Dedifferentiated amniotic fluid mesenchymal stem cell (primary cell): Measurements from ENCODE around the gene CNPY1.

ENCODE experiments used
- DNase-seq: peaks from one replicate; pipeline ENCODE4 v3.0.0-alpha.2; 2016; ENCODE audit errors: extremely low spot score

Gene CNPY1

DNA sequence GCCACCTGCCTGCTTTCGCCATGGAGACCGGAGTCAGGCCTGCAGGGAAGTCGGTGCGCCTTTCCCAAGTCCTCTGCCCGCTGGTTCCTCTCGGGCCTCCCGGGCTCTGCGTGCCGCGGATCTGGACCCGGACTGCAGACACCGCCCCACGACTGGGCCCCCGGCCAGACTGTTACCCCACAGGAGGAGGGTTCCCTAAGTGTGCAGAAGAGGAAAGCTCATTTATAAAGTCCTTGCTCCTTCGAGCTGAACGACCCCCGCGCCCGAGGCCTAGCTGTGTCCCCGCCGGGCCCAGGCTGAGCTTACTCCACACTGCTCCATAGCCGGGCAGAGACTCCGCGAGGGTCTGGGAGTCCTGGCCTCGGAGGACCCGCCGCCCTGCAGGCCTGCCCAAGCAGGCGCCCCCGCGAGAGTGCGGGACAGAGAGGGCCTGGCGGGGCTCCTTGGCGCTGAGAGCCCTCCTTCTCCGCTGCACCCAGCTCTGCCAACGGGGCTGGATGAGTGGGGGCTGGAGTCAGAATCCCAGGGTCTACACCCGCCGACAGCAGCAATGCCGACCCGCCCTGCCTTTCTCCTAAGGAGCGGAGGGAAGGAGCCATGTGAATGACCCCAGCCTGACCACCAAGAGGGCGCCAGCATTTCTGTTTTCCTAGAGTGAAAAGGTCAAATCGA, 80.1 kb downstream of the CNPY1 start:
- DNase-seq: no peak

DNA sequence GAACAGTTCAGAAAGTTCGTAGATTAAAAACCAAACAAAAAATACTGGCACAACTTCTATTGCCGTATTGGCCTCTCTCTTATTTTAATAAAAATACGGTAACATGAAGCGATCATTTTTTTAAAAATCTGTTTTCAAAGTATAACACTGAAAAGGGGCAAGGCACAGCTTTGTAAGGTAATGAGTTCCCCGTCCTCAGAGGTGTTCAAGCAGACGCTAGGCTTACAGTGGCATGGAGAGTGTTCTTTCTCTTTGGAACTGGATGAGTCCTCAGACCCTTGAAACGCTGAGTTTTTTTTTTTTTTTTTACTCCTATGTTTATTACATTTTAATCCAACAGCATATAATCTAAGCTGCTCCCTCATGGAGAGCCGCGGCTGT, 80.6 kb downstream of the CNPY1 start:
- no peak for DNase-seq

DNA sequence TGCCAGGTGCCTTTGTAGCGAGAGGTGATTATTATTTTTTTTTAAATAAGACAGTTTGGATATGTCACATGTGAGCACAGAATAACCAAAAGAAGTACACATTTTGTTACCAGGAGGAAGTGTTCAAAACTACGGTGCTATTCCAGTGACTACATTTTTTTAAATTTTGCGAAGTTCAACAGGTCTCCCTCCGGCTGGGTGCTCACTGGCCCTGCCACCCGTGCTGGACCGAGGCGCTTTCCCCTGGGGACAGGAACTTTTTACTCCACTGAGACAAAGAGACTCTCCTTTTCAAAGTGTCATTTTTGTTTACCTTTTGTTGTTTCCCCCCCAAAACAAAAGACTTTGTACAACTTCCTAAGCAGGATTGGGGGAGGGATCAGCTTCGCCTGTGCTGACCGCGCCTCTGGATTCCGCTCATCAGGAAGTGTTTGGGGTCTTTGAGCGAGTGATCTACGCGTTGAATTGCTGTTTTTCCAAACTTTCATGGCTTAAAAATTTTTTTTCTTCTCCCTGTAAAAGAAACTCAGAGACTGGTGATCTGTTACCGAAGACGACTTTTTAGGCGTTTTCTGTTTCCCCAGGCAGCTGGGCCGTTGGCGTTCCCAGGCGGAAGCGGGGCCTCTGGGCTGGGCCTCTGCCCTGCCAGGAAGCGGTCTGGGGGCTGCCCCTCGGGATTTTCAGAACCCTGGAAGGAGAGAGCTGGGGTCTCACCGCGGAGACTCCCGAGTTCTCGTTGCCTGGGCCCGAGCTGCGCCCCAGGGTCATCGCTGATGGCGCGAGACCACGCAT, 81.2 kb downstream of the CNPY1 start:
- DNase-seq: no peak

DNA sequence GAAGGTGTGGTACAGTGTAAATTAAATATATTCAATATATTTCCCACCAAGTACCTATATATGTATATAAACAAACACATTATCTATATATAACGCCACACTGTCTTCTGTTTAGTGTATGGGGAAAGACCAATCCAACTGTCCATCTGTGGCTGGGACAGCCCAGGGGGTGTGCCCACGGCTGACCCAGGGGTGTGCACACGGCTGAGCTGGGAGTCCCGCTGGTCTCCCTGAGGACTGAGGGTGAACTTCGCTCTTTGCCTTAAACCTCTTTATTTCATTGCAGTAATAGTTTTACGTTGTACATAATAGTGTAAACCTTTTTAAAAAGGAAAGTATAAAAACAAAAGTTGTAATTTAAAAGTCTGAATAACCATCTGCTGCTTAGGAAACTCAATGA, 82.2 kb downstream of the CNPY1 start:
- DNase-seq: no peak

DNA sequence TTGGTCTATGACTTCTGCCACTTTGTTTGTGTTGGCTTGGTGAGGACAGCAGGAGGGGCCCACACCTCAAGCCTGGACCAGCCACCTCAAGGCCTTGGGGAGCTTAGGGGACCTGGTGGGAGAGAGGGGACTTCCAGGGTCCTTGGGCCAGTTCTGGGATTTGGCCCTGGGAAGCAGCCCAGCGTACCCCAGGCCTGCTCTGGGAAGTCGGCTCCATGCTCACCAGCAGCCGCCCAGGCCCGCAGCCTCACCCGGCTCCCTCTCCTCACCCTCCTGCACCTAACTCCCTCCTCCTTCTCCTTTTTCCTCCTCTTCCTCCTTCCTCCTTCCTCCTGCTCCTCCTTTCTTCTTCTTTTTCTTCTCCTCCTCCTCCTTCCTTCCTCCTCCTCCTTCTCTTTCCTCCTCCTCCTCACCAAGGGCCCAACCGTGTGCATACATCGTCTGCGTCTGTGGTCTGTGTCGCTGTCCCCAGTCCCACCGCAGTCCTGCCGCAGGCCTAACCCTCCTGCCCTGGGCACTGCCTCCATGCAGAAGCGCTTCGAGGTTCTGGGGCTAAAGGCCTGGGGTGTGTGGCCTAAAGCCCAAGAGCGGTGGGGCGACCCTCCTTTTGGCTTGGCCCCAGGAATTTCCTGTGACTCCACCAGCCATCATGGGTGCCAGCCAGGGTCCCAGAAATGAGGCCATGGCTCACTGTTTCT, 83.1 kb downstream of the CNPY1 start:
- DNase-seq: no peak

DNA sequence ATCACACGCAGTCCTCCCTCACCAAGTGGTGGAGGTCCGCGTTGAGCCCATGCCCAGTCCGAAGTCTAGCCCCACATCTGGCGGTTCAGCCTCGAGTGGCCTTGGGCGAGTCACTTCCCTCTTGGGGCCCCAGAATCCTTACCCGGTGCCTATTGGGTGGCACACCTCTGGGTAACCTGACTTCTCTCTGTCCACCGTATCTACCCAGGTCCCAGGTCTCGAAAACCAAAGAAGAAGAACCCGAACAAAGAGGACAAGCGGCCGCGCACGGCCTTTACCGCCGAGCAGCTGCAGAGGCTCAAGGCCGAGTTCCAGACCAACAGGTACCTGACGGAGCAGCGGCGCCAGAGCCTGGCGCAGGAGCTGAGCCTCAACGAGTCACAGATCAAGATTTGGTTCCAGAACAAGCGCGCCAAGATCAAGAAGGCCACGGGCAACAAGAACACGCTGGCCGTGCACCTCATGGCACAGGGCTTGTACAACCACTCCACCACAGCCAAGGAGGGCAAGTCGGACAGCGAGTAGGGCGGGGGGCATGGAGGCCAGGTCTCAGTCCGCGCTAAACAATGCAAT, 84.1 kb downstream of the CNPY1 start:
- no peak for DNase-seq

DNA sequence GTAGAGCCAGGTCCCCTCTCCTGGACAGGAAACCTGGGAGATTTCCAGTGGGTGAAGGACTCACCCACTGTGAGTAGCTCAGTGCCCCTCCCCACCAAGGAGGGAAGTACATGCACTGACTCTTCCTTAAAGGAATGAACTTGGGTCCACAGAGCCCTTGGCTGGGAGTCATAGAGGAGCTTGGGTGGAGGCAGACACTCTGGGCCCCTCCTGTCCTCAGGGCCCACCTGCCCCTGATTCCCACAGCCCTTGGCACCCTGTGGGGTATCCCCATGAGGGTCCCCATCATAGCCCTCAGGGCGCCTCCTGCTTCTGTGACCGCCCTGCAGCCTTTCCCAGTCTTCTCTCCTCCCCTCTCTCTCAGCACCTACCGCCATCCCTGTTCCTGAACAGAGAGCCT, 84.7 kb downstream of the CNPY1 start:
- no peak for DNase-seq

DNA sequence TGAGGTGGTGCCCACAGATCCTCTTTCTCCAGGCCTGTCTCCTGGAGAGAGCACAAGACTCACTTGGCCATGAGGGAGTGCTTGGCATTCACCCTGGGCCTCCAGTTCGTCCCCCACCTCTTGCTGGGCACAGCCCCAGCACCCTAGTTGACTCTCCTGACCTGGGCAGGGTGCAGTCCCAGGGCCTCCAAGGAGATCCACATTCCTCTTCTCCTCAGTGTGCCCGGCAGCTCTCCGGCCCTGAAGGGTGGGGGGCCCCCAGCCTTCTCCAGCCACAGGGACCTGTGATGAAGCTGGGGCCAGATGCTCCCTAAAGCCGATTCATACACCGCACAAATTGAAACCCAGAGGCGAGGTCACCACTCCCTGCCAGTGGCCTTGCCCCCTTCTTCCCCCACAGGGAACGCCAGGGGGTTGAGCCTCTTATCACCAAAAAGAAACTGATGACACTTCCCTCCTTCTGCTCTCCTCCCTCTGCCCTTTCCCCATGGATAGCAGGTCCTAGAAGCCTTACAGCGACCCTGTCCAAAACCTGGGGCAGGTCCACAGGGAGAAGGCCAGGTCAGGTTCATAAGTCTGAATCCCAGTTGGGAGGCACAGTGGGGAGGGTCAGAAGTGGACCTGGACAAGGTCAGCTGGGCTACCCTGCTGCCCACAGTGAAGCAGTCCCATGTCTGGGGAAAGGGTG, 85.3 kb downstream of the CNPY1 start:
- DNase-seq: no peak

DNA sequence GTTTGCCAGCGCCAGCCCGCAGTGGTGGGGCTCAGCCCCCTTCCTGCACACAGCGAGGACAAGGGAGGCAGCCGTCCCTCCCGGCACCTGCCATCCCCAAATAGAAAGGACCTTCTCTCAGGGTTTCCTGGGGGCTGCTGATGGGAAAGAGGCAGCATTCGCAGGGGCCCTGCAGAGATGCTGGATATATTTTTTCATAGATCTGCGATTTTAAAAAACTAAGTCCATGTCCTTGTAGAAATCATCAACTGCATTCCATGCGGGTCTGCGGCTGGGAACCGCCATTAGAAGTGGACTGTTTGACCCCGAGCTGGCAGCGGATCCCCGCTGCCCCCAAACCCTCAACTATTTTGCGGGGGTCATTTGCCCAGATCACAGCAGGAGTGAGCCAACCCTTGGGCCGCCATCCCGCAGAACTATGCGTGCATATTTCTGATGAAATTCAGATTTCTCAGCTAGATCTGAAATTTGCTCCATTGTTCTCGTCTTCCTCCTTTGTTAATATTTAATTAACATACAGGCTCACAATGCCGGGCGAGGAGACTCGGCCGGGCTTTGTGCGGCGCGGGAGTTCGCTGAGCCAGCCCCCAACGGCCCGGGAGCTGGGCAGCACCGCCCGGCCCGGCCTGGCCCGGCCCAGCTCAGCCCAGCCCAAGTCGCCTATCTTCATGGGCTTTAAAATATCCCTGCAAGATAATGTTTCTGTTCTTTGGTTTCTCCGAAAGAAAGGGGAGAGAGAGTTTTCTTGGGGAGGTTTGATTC, 86.5 kb downstream of the CNPY1 start:
- DNase-seq: no peak

DNA sequence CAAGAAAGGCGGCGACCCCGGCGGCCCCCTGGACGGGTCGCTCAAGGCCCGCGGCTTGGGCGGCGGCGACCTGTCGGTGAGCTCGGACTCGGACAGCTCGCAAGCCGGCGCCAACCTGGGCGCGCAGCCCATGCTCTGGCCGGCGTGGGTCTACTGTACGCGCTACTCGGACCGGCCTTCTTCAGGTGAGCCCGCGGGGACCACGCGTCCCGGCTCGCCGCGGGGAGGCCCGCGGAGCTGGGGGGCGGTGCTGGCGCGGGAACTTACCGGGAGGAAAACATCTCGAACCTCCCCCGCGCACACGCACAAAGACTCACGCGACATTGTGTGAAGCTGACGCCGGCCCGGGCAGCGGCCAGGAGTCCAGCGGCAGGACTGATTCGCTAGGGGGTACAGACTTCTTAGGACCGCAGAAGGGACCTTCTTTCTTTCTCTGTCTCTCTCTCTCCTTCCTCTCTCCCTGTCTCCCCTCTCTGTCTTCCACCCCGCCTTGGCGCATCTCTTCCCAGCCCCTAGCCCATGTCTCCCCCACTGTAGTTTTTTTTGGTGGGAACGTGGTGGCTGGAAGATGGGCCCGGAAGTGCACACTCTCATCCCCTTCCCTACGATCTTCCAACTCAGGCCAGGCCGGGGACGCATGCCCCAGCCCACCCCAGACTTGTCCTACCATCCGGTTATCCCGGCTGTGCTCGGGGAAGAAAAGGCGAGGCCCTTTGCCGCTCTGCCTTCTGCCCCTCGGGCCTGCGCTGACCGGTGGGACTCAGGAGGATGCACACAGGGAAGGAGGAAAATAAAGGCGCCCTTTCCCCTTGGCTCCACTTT, 87.3 kb downstream of the CNPY1 start:
- DNase-seq: no peak

DNA sequence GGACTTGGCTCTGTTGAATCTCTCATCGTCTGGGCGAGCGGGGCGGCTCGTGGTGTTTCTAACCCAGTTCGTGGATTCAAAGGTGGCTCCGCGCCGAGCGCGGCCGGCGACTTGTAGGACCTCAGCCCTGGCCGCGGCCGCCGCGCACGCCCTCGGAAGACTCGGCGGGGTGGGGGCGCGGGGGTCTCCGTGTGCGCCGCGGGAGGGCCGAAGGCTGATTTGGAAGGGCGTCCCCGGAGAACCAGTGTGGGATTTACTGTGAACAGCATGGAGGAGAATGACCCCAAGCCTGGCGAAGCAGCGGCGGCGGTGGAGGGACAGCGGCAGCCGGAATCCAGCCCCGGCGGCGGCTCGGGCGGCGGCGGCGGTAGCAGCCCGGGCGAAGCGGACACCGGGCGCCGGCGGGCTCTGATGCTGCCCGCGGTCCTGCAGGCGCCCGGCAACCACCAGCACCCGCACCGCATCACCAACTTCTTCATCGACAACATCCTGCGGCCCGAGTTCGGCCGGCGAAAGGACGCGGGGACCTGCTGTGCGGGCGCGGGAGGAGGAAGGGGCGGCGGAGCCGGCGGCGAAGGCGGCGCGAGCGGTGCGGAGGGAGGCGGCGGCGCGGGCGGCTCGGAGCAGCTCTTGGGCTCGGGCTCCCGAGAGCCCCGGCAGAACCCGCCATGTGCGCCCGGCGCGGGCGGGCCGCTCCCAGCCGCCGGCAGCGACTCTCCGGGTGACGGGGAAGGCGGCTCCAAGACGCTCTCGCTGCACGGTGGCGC, 88.1 kb downstream of the CNPY1 start, which contains the start of gene EN2:
EN2 (plus strand) TSS at position 19 of the 767 bp plus-strand sequence; CDS start at position 268, 249 bp downstream.
- no peak for DNase-seq

DNA sequence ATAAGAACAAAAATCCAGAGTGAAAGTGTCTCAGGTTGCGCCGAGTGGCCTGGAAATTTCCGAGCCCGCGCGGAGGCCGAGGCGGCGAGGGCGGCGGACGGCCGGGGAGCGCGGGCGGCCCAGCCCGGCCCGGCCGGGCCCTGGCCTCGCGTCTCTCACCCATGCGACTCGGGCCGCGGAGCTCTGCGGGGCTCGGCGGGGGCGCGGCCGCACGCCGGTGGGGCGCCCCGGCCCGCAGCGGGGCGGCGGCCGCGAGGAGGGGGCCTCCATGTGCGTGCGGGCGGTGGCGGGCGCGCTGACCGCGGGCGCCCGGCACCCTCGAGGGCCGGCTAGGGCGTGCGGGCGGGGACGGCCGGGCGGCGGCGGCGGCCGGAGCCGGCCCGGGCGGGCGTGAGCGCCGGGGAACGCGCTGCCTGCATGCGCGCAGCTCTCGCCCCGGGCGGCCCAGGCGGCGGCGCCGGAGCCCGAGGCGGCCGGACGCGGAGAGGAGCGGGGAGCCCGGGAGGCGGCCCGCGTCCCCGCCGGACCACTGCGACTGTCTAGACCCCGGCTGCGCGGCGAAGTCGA, 88.7 kb downstream of the CNPY1 start:
- DNase-seq: no peak

DNA sequence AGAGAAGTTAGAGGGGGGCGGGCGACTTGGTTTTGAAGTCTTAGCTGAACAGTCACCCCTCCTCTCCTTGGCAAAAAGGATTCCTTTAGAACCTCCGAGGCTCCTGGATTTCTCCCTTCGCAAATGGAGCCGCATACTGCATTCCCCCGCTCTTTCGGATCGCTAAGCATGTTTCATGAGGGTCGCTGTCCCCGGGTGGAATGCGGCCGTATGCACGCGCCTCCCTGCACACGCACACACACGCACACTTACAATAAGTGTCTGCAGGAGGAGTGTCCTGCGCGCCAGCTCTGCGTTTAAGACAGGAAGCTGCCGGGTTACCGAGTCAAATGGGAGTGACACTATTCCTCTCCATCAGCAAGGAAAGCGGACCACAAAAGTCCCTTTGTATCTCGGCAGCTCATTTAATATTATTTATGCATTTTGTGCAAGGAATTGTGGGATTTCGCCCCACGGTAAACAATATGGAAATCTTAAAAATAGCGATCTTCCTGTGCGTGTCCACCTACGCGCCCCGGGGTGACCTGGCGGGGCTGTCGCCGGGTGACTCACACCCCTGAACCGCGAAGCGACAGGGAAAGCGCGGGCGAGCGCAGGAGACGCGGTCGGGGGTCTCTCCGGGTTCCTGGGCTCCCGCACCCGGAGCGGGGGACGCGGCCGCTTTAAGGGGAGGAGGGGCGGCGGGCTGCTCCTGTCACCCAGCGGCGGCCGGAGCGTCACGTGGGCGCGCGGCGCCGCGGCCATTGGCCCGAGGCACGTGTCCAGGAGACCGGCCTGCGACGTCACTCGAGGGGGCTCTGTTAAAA, 89.4 kb downstream of the CNPY1 start:
- DNase-seq: no peak

DNA sequence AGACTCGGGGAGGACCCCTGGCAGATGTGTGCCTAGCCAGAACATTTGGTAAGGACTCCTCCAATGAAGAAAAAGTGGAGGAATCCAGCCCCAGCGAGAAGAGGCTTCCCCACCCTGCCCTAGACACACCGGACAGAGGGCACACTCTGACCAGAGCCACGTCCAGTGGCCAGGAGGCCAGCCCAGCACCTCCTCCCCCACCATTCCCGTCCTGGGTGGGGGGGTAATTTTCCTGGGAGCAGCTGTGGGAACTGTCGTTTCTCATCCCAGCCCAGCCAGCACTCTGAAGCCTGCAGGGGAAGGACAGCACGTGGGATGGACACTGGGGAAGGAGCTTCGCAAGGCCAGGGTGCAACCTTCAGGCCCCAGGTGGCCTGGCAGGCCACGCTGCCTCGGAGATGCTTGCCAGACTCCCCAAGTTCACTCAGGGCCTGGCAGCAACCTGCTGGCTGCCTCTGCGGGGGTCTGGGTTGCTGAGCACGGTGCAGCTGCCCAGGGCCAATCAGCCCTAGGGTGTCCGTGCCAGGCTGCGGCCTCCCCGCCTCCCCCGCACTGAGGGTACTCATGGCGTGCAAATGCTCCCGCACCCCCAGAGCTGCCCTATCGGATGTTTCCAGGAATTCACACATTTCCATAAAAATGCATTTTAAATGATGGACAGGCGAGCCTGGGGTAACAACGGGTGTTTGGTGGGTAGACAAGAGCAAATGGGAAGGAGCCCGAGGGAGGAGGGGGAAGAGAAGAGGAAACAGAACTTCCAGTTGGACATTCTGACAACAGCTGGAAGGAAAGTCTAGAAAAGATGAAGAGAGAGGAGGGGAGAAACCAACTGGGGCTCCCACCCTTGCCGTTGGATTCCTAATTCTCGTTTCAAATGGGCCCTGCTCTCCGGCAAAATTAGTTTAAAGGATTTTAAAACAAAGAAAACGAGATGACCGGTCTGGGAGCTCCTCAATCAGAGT, 90.3 kb downstream of the CNPY1 start:
- DNase-seq: no peak

DNA sequence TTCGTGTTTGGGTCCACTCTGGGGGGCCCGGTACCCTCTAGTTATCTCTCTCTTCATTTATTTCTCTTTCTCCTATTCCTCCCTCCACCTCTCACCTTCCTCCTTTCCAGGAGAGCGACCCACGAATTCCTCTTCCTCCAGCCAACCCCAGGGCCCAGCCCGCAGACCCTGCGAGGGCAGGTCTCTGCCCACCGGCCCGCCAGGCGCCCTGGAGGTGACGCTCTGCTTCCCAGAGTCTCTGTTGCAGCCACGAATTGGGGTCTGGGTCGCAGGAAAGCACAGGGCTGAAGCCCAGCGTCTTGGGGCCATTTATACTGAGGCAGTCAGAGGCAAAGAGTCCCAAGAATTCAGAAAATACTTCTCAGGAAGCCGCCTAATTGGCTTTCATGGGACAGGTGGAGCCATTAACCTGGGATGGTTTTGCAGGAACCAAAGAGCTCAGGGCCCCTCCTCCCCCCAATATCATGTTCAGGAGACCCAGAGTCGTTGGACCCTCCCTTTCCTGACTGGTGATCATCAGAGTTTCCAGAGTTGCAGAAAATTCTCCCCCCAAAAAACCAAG, 91.1 kb downstream of the CNPY1 start:
- DNase-seq: no peak

DNA sequence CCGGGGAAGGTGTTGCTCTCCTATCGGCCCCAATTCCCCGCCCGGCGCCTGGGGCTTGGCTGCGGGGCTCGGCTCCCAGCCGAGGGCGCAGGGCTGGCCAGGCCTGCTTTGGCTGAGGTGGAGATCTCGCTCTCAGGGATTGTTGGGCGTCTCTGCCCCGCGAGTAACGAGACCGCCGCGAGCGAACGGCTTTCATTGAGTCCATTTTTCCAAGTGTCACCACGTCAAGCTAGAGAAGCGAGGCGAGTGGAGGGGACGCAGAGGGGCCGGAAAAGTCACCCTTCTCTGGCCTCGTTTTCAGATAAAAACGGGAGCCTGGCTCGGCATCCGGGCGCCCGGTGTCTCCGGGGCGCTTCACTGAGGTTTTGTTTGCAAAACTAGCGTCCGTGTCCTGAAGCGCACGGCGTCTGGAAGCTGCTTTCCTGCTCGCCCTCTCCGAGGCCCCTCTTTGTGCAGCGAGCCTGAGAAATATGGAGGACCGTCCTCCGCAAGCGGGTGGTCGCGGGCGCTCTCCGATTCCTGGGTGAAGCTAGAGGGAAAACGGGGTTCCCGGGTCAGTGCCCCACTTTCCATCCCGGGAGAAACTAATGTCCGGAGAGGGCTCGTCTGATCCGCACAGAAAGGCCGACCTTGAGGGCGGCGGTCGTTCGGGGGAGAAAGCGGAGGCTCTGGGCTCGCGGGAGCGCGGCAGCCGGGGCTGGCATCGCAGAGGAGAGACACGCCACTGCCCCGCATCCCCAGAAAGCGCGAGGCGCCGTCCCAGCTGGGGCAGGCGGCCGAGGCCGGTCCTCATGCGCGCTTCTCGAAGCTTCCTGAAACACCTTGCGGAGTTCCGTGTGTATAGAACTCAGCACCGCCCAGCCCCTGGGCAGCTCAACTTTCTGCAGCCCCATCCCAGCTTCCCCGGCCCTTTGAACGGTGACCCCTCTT, 91.9 kb downstream of the CNPY1 start:
- DNase-seq: no peak
